ENCODE measurements around the gene MCCC2. TPM values are rescaled to one million over a fixed set of nuclear protein-coding genes. Genes with fewer than 3 reads are reported as not detected.

Gene MCCC2
- total RNA-seq, 1 experiment from 2014 or later = 47.2 TPM

- ATAC-seq = no peak
- CTCF ChIA-PET = interaction anchor here (2.1 kb wide), 1 partner anchor 7 kb away, joined by 8 read pairs; no protein-coding TSS in a partner anchor
- H3K27me3 ChIP-seq (ENCODE audit: insufficient read depth, low read length) = peaks cover 38% of the 10 kb centered on the region
Measured at GRCh38 chr5:71705421-71705820, 118.3 kb downstream of the MCCC2 start.

More at GRCh38 chr5:71705421-71705820, 118.3 kb downstream of the MCCC2 start:
- Histone ChIP-seq H3K4me2 (ENCODE audit: low read length) (no peak overlapping the region), H3K9me2 (ENCODE audit: insufficient read depth) (no peaks in the 10 kb centered on the region), H3K4me1 (ENCODE audit: control insufficient read depth in 1 of 2, insufficient read depth in 2 of 2, low read length in 2 of 2) (no peaks in the 10 kb centered on the region), H2AFZ (ENCODE audit: low read depth, low read length, poor library complexity, severe bottlenecking) (no peak overlapping the region), H3K4me3 (replicated peaks in 1 of 2; ENCODE audit: low read depth in 1 of 2, low read length in 2 of 2) (no peak overlapping the region), H4K20me1 (ENCODE audit: insufficient read depth) (no peaks in the 10 kb centered on the region), H3K36me3 (ENCODE audit: control insufficient read depth in 1 of 2, insufficient read depth in 2 of 2, low read length in 2 of 2) (no peaks in the 10 kb centered on the region), H3K79me2 (ENCODE audit: insufficient read depth, low read length) (no peaks in the 10 kb centered on the region), H3K27ac (ENCODE audit: low read depth, low read length) (no peak overlapping the region), H3K9ac (ENCODE audit: low read length) (no peak overlapping the region), H3K9me3 (ENCODE audit: control insufficient read depth in 1 of 2, insufficient read depth in 1 of 2, low read depth in 1 of 2, low read length in 2 of 2) (no peaks in the 10 kb centered on the region)
- intact Hi-C loops (cut with micrococcal nuclease) = no loop called here
- TF ChIP-seq ZFX (IDR thresholded peaks at IDR 0.05) (no peak), ELF1 (IDR thresholded peaks at IDR 0.05; ENCODE audit: borderline replicate concordance, low read depth) (no peak), EZH2phosphoT487 (IDR thresholded peaks at IDR 0.05; ENCODE audit: borderline replicate concordance) (no peak), SIN3A (IDR thresholded peaks at IDR 0.05; ENCODE audit: low read depth) (no peak), TCF7L2 (IDR thresholded peaks at IDR 0.05; ENCODE audit: borderline replicate concordance, extremely low read depth, insufficient read depth, insufficient read length) (no peak), SRF (IDR thresholded peaks at IDR 0.05; ENCODE audit: low read depth) (no peak), EZH2 (IDR thresholded peaks at IDR 0.05) (no peak), CBX3 (IDR thresholded peaks at IDR 0.05; ENCODE audit: low read depth) (no peak), MAX (IDR thresholded peaks at IDR 0.05) (no peak), SP1 (IDR thresholded peaks at IDR 0.05; ENCODE audit: low read depth) (no peak), FOSL1 (IDR thresholded peaks at IDR 0.05; ENCODE audit: low read depth) (no peak), REST (IDR thresholded peaks at IDR 0.05; ENCODE audit: low read depth) (no peak), EGR1 (IDR thresholded peaks at IDR 0.05; ENCODE audit: low read depth) (no peak)
- TF ChIP-seq, protein P1, sequence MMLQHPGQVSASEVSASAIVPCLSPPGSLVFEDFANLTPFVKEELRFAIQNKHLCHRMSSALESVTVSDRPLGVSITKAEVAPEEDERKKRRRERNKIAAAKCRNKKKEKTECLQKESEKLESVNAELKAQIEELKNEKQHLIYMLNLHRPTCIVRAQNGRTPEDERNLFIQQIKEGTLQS (IDR thresholded peaks at IDR 0.05) = no peak
- TF ChIP-seq, protein P2, sequence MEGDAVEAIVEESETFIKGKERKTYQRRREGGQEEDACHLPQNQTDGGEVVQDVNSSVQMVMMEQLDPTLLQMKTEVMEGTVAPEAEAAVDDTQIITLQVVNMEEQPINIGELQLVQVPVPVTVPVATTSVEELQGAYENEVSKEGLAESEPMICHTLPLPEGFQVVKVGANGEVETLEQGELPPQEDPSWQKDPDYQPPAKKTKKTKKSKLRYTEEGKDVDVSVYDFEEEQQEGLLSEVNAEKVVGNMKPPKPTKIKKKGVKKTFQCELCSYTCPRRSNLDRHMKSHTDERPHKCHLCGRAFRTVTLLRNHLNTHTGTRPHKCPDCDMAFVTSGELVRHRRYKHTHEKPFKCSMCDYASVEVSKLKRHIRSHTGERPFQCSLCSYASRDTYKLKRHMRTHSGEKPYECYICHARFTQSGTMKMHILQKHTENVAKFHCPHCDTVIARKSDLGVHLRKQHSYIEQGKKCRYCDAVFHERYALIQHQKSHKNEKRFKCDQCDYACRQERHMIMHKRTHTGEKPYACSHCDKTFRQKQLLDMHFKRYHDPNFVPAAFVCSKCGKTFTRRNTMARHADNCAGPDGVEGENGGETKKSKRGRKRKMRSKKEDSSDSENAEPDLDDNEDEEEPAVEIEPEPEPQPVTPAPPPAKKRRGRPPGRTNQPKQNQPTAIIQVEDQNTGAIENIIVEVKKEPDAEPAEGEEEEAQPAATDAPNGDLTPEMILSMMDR (IDR thresholded peaks at IDR 0.05 in 2 of 3, conservative IDR thresholded peaks at IDR 0.05 in 1 of 3; ENCODE audit: borderline replicate concordance in 1 of 3, insufficient read depth in 1 of 3, low read depth in 2 of 3, low read length in 2 of 3) = no peak
- no TSS peak for BruUV-seq (replicated peaks)
- DNase-seq (ENCODE audit: low read depth, low spot score) = no peak
- RAD21 ChIA-PET (ENCODE audit: low non-redundant PET in 1 of 2, low total read pairs in 2 of 2, uncharacterized antibody in 2 of 2, unreplicated experiment in 2 of 2) = no interaction called here
- POLR2A ChIA-PET = no interaction called here

Data from HCT116 (cell line).